K562 (cell line): ENCODE data around the gene SCYL1. TPM values are rescaled to one million over a fixed set of nuclear protein-coding genes. Genes with fewer than 3 reads are reported as not detected.

Experiments
- ATF6 ChIP-seq: sonication (generic); formaldehyde crosslinking; IDR thresholded peaks from 2 replicates; pipeline ENCODE4 v1.4.0; 2020; ENCODE audit warnings: mild to moderate bottlenecking, missing genetic modification reagents
- DDX20 ChIP-seq: fragments of 450-650 bp; IDR thresholded peaks from 2 replicates; pipeline ENCODE4 v1.6.1; 2016; ENCODE audit warnings: missing genetic modification characterization, low read depth, mild to moderate bottlenecking, missing compliant biosample characterization, moderate library complexity
- FOXP4 ChIP-seq: sonication (generic); formaldehyde crosslinking; IDR thresholded peaks from 2 replicates; pipeline ENCODE4 v1.8.0; 2022; ENCODE audit warnings: mild to moderate bottlenecking, missing genetic modification reagents, borderline replicate concordance
- GTF2E2 ChIP-seq: fragments of 200-800 bp; sonication (Bioruptor generic); IDR thresholded peaks from 2 replicates; pipeline ENCODE4 v1.6.1; 2016; ENCODE audit warnings: missing genetic modification characterization, missing compliant biosample characterization
- SIN3A ChIP-seq, 2 experiments: fragments of 150-350 bp in 1 of 2; IDR thresholded peaks; 2 replicates each; pipeline ENCODE4 v1.6.1; 2011 to 2016; ENCODE audit warnings: borderline replicate concordance in 2 of 2, low read depth in 2 of 2, low read length in 2 of 2, mild to moderate bottlenecking in 2 of 2, moderate library complexity in 2 of 2; ENCODE audit not compliant: control insufficient read depth in 1 of 2
- TEAD2 ChIP-seq: fragments of 450-650 bp; IDR thresholded peaks from 2 replicates; pipeline ENCODE4 v1.6.1; 2016; ENCODE audit warnings: missing genetic modification characterization, control low read depth, missing compliant biosample characterization
- TRIM24 ChIP-seq, 2 experiments: fragments of 450-650 bp; IDR thresholded peaks; 2 replicates each; pipeline ENCODE4 v1.6.1; 2016
- ZBTB40 ChIP-seq, 2 experiments: fragments of 450-650 bp in 1 of 2; sonication (generic) in 1 of 2; formaldehyde crosslinking in 1 of 2; IDR thresholded peaks; 2 replicates each; pipeline versions ENCODE4 v1.7.1 to v1.9.0; 2016 to 2022; ENCODE audit warnings: inconsistent platforms in 1 of 2, mild to moderate bottlenecking in 1 of 2, missing genetic modification reagents in 1 of 2
- ZNF274 ChIP-seq: IDR thresholded peaks from 2 replicates; pipeline ENCODE4 v1.6.1; 2011; ENCODE audit warnings: low read depth, mild to moderate bottlenecking, low read length, moderate library complexity, borderline replicate concordance
- polyA plus RNA-seq, 8 experiments: library from polyadenylated mRNA; depleted of rRNA in 4 of 8; stranded (reverse) in 5 of 8; unstranded in 3 of 8; fragments of >200 nt; fragmentation: Nextera tagmentation in 2 of 8; fragmentation: Illumina TruSeq in 1 of 8; extraction: Ambion mirVana in 2 of 8; extraction: Trizol in 1 of 8; gene quantifications; 2 replicates each; pipeline versions ENCODE4 v1.2.1 to v1.2.3, GENCODE V29; 2011 to 2014; ENCODE audit warnings: inconsistent platforms in 1 of 8, missing spikeins in 1 of 8
- total RNA-seq, 7 experiments: library from RNA; depleted of rRNA in 6 of 7; stranded (reverse); fragments of >200 nt in 6 of 7; fragmentation: Illumina TruSeq in 2 of 7; extraction: Trizol in 2 of 7; gene quantifications; 2 replicates each; pipeline versions ENCODE4 v1.2.1 to v1.2.3, GENCODE V29; 2011 to 2021; ENCODE audit warnings: low replicate concordance in 1 of 7
- TF ChIP-seq, protein P1 (sequence below): conservative IDR thresholded peaks from 2 replicates; pipeline ENCODE4 v1.6.1; 2011; ENCODE audit warnings: low read depth, mild to moderate bottlenecking, low read length; ENCODE audit not compliant: control insufficient read depth
- TF ChIP-seq, protein P2 (sequence below): fragments of 250-450 bp; sonication (Bioruptor Pico); IDR thresholded peaks from 2 replicates; pipeline ENCODE4 v1.8.0; 2022; ENCODE audit warnings: moderate library complexity, mild to moderate bottlenecking, inconsistent platforms

SCYL1 gene
- total and polyA plus RNA-seq, 9 of the 15 experiments (the other 6 are each of a cell fraction or from before 2014, with no cell fraction given), result 1.9 to 145 (median 57.6) TPM

- TF ChIP-seq ZBTB40 (IDR thresholded peaks at IDR 0.05), result no peak
- peak; percentile 22; the same call in 1 of the 2 replicates for TF ChIP-seq ZBTB40 (CRISPR knock-in tag; IDR thresholded peaks at IDR 0.05)
- TF ChIP-seq TEAD2, result no peak
- no peak for TF ChIP-seq ATF6 (CRISPR knock-in tag)
- 0 out of 2 replicates have a peak, but pooled peaks have one; percentile 16 for TF ChIP-seq GTF2E2 (tag)
- TF ChIP-seq, protein P1, sequence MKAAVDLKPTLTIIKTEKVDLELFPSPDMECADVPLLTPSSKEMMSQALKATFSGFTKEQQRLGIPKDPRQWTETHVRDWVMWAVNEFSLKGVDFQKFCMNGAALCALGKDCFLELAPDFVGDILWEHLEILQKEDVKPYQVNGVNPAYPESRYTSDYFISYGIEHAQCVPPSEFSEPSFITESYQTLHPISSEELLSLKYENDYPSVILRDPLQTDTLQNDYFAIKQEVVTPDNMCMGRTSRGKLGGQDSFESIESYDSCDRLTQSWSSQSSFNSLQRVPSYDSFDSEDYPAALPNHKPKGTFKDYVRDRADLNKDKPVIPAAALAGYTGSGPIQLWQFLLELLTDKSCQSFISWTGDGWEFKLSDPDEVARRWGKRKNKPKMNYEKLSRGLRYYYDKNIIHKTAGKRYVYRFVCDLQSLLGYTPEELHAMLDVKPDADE, result no peak
- TF ChIP-seq SIN3A (IDR thresholded peaks at IDR 0.05; ENCODE audit: borderline replicate concordance in 2 of 2, control insufficient read depth in 1 of 2, low read depth in 2 of 2, low read length in 2 of 2), result peak in 1 of 2 experiments; percentile 100; a peak in 2 of 4 replicates
- TF ChIP-seq ZNF274, result no peak
- TF ChIP-seq DDX20 (tag), result 0 out of 2 replicates have a peak, but pooled peaks have one; percentile 7
- TF ChIP-seq, protein P2, sequence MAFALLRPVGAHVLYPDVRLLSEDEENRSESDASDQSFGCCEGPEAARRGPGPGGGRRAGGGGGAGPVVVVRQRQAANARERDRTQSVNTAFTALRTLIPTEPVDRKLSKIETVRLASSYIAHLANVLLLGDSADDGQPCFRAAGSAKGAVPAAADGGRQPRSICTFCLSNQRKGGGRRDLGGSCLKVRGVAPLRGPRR, result no peak
- no peak for TF ChIP-seq TRIM24 (IDR thresholded peaks at IDR 0.05)
- TF ChIP-seq FOXP4 (CRISPR knock-in tag), result no peak
Measured at GRCh38 chr11:65506290-65506771, 18.6 kb upstream of the SCYL1 start (continued).
